GM21825 (cell line): ENCODE data around the gene NHSL2.

Experiments
- ATAC-seq: cut with Tn5 transposase; IDR thresholded peaks from one replicate; pipeline ENCODE4 v1.9.1; 2021; ENCODE audit warnings: mild to moderate bottlenecking, moderate library complexity; ENCODE audit not compliant: unreplicated experiment

NHSL2 gene

GRCh38 chrX:72102126-72102525, 191.5 kb downstream of the NHSL2 start:
- ATAC-seq = no peak

GRCh38 chrX:72102760-72103159, 192.1 kb downstream of the NHSL2 start:
- ATAC-seq = no peak

- no peak for ATAC-seq
Measured at GRCh38 chrX:72105436-72105835, 194.8 kb downstream of the NHSL2 start.

- ATAC-seq = no peak
Measured at GRCh38 chrX:72107320-72107719, 196.7 kb downstream of the NHSL2 start.

- no peak for ATAC-seq
Measured at GRCh38 chrX:72107841-72108595, 197.4 kb downstream of the NHSL2 start.

GRCh38 chrX:72108666-72109065, 198.0 kb downstream of the NHSL2 start:
- ATAC-seq = no peak

GRCh38 chrX:72110051-72110875, 199.6 kb downstream of the NHSL2 start:
- no peak for ATAC-seq

- no peak for ATAC-seq
Measured at GRCh38 chrX:72110876-72111708, 200.4 kb downstream of the NHSL2 start.

- no peak for ATAC-seq
Measured at GRCh38 chrX:72113461-72113860, 202.8 kb downstream of the NHSL2 start.

- no peak for ATAC-seq
Measured at GRCh38 chrX:72114306-72114705, 203.7 kb downstream of the NHSL2 start.

DNA sequence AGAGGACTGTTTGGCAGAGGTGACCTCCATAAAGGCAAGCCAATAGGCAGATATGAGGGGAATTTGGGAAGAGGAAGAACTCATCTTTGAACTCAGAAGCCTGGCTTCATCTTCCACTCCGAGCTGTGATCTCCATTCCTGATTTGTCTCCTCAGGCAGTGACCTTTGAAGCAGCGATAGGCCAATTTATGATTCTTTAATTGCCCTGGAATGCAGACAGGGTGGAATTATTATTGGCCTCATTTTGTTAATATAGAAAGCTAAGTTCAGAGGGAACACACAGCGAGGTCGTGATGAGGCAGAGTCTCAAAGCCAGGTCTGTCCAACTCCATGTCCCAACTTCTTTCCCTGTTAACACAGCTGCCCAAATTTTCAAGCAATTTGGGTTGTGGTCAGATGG, 204.2 kb downstream of the NHSL2 start:
- ATAC-seq = no peak

- no peak for ATAC-seq
Measured at GRCh38 chrX:72115380-72115779, 204.7 kb downstream of the NHSL2 start.

GRCh38 chrX:72117636-72118210, 207.1 kb downstream of the NHSL2 start:
- no peak for ATAC-seq

DNA sequence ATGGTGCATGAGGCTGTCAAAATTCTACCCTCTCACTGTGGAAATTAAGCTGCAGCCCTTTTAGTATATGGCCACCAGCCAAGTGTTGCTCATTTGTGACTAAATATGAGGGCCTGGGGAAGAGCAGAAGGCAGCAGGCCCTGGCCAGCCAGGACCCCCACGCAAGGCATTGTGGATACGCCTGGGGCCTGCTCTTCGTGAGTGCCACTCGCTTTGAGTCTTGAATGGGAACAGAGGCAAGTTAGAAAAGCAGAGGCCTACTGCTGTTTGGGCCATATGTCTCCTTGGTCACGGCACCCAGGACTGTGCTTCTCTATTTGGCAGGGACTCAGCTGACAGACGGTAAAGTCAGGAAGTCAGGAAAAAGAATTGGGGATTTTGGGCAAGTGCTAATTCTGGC, 210.2 kb downstream of the NHSL2 start:
- no peak for ATAC-seq

DNA sequence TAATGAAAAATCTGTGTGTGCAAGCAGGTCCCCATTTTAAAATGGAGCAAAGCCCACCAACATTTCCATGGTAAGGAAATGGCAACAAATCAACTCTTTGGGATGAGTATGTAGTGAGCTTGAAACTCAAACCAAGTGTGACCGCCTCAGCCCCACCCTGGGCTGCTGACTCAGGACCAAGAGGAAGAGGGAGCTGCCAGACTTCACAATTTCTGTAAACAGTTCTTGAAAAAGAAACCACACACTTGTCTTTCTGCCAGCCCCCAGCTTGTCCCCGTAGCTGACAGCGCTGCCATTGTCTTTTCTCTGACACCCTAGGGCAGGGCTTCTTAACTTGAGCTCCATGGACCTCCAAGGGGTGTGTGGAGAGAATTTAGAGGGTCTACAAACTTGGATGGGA, 210.7 kb downstream of the NHSL2 start:
- ATAC-seq = no peak

- no peak for ATAC-seq
Measured at GRCh38 chrX:72122621-72123337, 212.1 kb downstream of the NHSL2 start.

- no peak for ATAC-seq
Measured at GRCh38 chrX:72123471-72124185, 213.0 kb downstream of the NHSL2 start.

- ATAC-seq = no peak
Measured at GRCh38 chrX:72124540-72125201, 214.0 kb downstream of the NHSL2 start.
